Stimulated activated naive CD4-positive, alpha-beta T cell (primary cell): ENCODE data around the gene HEPH.
A peak's percentile ranks its signal among the peaks of the same experiment; 100 is the strongest.
"Not testable (repeated sequence)": the region's sequence is repeated elsewhere in the genome, so short reads cannot be mapped to it uniquely, and the experiment has no call there.

ENCODE experiments used
- DNase-seq, 6 experiments: peaks; one replicate each; lab custom pipeline; 2025; lab: John Stamatoyannopoulos, UW

Gene HEPH

GRCh38 chrX:66163849-66164411 is at the start of gene HEPH:
Gene HEPH, plus strand, starts transcription at chrX:66164247. Its CDS starts 6,324 bp downstream, at chrX:66170571.
- DNase-seq: no peak

GRCh38 chrX:66118722-66119121 is 45.3 kb upstream of the HEPH start:
- DNase-seq: not testable (repeated sequence)

- DNase-seq: not testable (repeated sequence)
These were observed 42.7 kb upstream of the HEPH start for GRCh38 chrX:66121354-66121753.

- DNase-seq: no peak
These were observed 37.4 kb upstream of the HEPH start for GRCh38 chrX:66126662-66127061.

GRCh38 chrX:66130469-66130868 is 33.6 kb upstream of the HEPH start:
- no peak for DNase-seq

GRCh38 chrX:66135284-66135683 is 28.8 kb upstream of the HEPH start:
- DNase-seq: not testable (repeated sequence)

- no peak for DNase-seq
These were observed 21.7 kb upstream of the HEPH start for GRCh38 chrX:66142351-66142750.

- DNase-seq: no peak
These were observed 19.8 kb upstream of the HEPH start for GRCh38 chrX:66144258-66144657.

GRCh38 chrX:66149519-66149918 is 14.5 kb upstream of the HEPH start:
- DNase-seq: no peak

- no peak for DNase-seq
These were observed 13.9 kb upstream of the HEPH start for GRCh38 chrX:66150163-66150562.

- DNase-seq: no peak
These were observed 1.7 kb upstream of the HEPH start for GRCh38 chrX:66162331-66162822.

GRCh38 chrX:66163447-66163846 is 600 bp upstream of the HEPH start:
- no peak for DNase-seq

- DNase-seq: no peak
These were observed 423 bp downstream of the HEPH start for GRCh38 chrX:66164470-66164869.

GRCh38 chrX:66164931-66165330 is 884 bp downstream of the HEPH start:
- DNase-seq: no peak

- no peak for DNase-seq
These were observed 2.6 kb downstream of the HEPH start for GRCh38 chrX:66166671-66167070.

- DNase-seq: no peak
These were observed 3.4 kb downstream of the HEPH start for GRCh38 chrX:66167431-66167830.

GRCh38 chrX:66176134-66176533 is 12.1 kb downstream of the HEPH start:
- no peak for DNase-seq

GRCh38 chrX:66191563-66191962 is 27.5 kb downstream of the HEPH start:
- DNase-seq: no peak

- DNase-seq: no peak
These were observed 29.8 kb downstream of the HEPH start for GRCh38 chrX:66193821-66194220.

- DNase-seq: no peak
These were observed 36.1 kb downstream of the HEPH start for GRCh38 chrX:66200050-66200664.

GRCh38 chrX:66200855-66201795 is 37.1 kb downstream of the HEPH start:
- peak in 1 of 6 experiments; percentile 7 for DNase-seq

GRCh38 chrX:66203114-66203513 is 39.1 kb downstream of the HEPH start:
- DNase-seq: no peak

- DNase-seq: no peak
These were observed 57.8 kb downstream of the HEPH start for GRCh38 chrX:66221856-66222255.
